GM12891 (cell line): ENCODE data around the gene GTF2B.
"Not testable (repeated sequence)": the region's sequence is repeated elsewhere in the genome, so short reads cannot be mapped to it uniquely, and the experiment has no call there.

Experiments used
- POLR2A ChIP-seq: IDR thresholded peaks from 2 replicates; pipeline ENCODE4 v1.6.1; 2011; ENCODE audit warnings: low read depth, low read length, control low read depth
- POLR2AphosphoS5 ChIP-seq: IDR thresholded peaks from 2 replicates; pipeline ENCODE4 v1.6.1; 2011; ENCODE audit warnings: low read depth, low read length, control low read depth
- SPI1 ChIP-seq: IDR thresholded peaks from 2 replicates; pipeline ENCODE4 v1.6.1; 2011; ENCODE audit warnings: low read depth, low read length, control low read depth
- TAF1 ChIP-seq: IDR thresholded peaks from 2 replicates; pipeline ENCODE4 v1.6.1; 2011; ENCODE audit warnings: low read depth, low read length, control low read depth

GRCh38 chr1:88930176-88930575 lies 38.8 kb upstream of the GTF2B start:
- not testable (repeated sequence) for TF ChIP-seq TAF1, POLR2A, POLR2AphosphoS5, SPI1
